ENCODE results near the gene CX3CL1.
"Not testable (repeated sequence)": the region's sequence is repeated elsewhere in the genome, so short reads cannot be mapped to it uniquely, and the experiment has no call there.

CX3CL1 gene

GRCh38 chr16:57372372-57373116, at the start of gene CX3CL1:
Gene CX3CL1, plus strand, starts transcription at chr16:57372490. Its CDS starts 79 bp downstream, at chr16:57372569.
- DNase-seq = peak; percentile 28

GRCh38 chr16:57324749-57325148, 47.5 kb upstream of the CX3CL1 start:
- no peak for DNase-seq

DNA sequence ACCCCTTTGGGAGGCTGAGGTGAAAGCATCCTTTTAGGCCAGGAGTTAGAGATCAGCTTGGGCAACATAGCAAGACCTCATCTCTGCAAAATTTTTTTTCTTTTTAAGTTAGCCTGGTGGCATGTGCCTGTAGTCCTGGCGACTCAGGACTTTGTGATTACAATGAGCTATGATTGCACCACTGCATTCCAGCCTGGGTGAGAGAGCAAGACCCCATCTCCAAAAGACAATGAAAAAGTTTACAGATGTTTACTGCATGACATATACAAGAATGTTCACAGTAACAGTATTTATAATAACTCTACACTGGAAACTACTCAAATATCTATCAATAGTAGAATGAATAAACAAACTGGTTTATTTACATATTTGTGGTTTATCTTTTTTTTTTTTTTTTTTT, 46.8 kb upstream of the CX3CL1 start:
- DNase-seq = peak; percentile 25

DNA sequence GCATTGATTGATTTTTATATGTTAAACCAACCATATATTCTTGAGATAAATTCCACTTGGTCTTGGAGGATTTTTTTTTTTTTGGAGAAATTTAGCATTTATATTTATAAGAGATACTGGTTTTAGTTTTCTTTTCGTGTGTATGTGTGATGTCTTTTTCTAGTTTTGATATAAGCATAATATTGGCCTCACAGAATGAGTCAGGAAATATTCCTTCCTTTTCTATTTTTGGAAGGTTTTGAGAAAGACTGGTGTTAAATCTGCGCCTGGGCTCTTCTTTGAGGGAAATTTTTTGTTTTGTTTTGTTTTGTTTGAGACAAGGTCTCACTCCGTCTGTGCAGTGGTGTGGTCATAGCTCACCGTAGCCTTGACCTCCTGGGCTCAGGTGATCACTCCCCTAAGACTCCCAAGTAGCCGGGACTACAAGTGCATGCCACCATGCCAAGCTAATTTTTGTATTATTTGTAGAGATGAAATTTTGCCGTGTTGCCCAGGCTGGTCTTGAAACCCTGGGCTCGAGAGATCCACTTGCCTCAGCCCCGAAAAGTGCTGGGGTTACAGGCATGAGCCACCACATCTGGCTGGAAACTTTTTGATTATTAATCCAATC, 42.5 kb upstream of the CX3CL1 start:
- no peak for DNase-seq

- DNase-seq = no peak
Observed at GRCh38 chr16:57331355-57331754, 40.9 kb upstream of the CX3CL1 start.

DNA sequence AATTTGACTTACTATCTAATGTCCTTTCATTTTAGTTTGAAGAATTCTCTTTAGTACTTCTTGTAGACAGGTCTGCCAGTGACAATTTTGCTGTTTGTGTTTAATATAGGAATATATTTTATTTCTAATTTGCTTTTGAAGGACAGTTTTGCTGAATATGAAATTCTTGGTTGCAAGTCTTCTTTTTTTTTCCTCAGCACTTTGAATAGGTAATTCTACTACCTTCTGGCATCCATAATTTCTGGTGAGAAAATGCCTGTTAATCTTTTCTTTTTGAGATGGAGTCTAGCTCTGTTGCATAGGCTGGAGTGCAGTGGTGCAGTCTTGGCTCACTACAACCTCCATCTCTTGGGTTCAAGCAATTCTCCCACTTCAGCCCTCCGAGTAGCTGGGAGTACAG, 38.9 kb upstream of the CX3CL1 start:
- no peak for DNase-seq

GRCh38 chr16:57335366-57335765, 36.9 kb upstream of the CX3CL1 start:
- DNase-seq = no peak

DNA sequence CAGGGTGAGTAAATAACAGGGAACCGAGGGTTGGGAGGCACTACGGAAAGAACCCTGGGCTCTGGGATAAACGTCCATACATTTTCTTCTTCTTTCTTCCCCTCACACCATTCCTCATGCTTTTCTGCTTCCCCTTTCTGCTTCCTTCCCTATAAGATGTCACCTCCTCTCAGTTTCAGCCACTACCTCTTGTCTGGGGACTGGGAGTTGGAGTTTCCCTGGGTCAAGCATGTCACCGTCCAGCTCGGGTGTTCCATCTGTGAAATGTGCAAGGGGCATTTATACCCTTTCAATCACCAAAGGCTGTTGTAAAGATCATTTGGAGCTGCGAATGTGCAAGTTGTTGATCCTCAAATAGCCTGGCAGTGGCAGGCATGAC, 31.2 kb upstream of the CX3CL1 start:
- DNase-seq = no peak

DNA sequence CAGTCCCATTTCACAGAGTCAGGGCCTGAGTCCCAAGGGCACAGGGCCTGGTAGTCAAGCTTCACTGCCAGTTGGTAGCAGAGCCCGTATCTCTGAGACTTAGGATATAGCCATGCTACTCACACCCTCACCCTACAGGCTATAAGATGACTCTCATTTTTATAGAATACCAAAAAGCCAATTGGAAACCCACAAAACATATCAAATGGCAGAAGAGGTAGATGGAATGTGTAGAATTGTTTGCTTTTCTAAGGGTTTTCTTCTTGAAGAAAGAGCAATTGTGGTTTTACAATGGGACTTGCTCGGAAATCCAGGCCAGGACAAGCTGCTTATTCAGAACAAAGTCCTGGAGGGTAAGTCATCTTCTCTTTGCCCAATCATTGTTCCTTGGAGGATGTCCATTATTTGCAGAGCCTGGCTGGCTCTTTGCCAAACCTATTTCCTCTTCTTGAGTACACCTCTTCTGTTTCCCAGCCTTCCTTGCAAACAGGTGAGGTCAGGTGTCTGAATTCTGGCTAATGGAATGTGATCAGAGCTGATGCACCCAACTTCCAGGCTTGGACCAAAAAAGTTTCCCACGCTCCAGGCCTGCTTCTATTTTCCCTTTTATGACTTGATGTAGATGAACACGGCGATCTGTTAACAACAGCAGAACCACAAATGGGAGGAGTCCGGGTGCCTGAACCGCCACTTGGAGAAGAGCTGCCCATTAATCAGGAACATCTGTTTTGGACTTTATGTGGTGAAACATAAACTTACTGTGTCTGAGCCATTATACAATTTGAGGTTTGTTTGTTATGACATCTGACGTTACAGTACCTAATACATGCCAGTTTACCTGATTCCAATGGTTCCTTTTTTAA, 30.6 kb upstream of the CX3CL1 start:
- peak; percentile 92 for DNase-seq

- DNase-seq = not testable (repeated sequence)
Observed at GRCh38 chr16:57342606-57343005, 29.7 kb upstream of the CX3CL1 start.

- DNase-seq = no peak
Observed at GRCh38 chr16:57343221-57343620, 29.1 kb upstream of the CX3CL1 start.

DNA sequence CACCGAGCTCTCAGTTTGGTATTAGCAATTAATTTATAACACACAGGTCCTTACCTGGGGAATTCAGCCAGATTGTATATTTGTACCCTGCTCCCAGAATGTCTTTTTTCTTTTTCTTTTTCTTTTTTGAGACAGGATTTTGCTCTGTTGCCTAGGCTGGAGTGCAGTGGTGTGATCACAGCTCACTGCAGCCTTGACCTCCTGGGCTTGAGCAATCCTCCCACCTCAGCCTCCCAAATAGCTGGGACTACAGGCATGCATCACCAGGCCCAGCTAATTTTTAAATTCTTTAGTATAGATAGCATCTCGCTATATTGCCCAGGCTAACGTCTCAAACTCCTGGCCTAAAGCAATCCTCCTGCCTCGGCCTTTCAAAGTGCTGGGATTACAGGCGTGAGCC, 28.2 kb upstream of the CX3CL1 start:
- not testable (repeated sequence) for DNase-seq

- no peak for DNase-seq
Observed at GRCh38 chr16:57345021-57345420, 27.3 kb upstream of the CX3CL1 start.

DNA sequence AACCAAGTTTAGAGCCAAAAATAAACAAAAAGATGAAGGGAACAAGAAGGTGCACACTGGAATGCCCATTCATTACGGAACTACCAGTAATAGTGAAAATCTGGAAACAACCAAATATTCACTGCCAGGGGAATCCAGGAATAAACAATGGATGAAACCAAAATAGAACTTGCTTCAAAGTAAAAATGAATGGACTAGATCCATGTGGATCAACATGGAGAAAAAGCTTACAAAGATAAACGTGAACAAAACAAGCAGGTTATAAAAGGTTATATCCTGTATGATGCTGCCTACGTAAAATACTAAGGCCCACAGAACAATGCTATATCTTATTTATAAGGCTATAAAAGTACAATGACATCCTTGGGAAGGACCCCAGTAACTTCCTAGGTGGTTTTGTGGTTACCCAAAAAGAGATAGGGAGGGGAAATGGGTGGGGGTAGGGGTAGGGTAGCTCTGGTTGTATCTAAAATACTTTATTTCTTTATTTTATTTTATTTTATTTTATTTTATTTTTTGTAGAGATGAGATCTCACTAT, 26.6 kb upstream of the CX3CL1 start:
- DNase-seq = no peak

GRCh38 chr16:57347858-57348257, 24.4 kb upstream of the CX3CL1 start:
- DNase-seq = no peak

DNA sequence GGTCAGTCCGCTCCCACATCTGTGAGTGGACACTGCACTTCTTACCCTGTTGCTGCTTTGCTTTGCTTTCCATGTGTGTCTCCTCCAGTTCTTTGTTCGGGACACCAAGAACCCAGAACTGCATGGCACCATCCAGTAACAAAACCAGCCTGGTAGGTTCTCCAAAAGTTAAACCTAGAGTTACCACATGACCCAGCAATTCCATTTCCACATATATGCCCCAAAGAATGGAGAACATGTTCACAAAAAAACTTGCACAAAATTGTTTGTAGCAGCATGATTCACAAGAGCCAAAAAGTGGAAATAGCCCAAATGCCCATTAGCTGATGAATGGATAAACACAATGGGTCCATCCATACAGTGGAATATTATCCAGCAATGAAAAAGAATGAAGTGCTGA, 24.0 kb upstream of the CX3CL1 start:
- no peak for DNase-seq

- DNase-seq = no peak
Observed at GRCh38 chr16:57349212-57350031, 22.9 kb upstream of the CX3CL1 start.

- DNase-seq = no peak
Observed at GRCh38 chr16:57352636-57353047, 19.6 kb upstream of the CX3CL1 start.

- no peak for DNase-seq
Observed at GRCh38 chr16:57354311-57354710, 18.0 kb upstream of the CX3CL1 start.

DNA sequence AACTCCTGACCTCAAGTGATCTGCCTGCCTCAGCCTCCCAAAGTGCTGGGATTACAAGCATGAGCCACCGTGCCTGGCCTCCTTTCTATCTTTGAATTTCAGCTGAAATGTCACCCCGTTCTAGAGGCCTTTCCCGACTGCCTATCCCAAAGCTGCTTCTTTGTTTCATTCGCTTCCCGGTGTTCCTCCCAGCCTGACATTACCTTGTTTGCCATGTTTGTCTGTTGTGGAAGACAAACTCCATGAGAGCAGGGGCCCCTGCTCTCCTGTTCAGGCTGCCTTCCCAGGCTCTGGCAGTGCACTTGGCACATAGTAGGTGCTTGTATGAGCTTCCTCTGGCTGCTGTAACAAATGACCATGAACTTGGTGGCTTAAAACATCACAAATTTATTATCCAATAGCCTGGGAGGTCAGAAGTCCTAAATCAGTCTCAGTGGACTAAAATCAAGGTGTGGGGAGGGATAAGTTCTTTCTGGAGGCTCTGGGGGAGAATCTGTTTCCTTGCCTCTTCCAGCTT, 16.3 kb upstream of the CX3CL1 start:
- DNase-seq = no peak

- DNase-seq = no peak
Observed at GRCh38 chr16:57356547-57356946, 15.7 kb upstream of the CX3CL1 start.

DNA sequence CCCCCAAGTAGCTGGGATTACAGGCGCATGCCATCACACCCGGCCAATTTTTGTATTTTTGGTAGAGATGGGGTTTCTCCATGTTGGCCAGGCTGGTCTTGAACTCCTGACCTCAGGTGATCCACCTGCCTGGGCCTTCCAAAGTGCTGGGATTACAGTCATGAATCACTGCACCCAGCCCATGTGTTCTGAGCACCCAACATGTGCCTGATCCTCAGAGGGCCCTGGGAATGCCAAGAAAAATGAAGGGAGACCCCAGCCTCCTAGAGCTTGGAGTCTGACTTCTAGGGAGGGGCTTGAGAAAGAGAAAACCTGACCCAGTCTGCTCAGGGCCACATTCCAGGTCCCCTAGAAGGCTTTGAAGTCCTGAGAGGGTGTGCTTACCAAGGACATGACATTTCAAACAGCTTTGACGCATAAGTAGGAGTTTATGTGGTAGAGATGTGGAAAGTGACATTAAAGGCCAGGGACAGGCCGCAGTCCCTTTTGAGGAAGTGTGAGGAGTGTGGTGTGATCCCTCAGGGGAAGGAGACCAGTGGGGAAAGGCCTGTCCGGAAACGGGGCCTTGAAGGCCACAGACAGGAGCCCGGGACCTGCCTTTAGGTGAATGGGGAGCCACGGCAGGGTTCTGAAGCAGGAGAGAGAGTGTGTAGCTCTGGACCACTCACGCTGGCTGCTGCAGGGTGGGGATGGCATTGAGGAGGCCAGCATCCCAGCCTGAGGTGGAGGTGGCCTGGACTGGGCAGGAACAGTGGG, 14.8 kb upstream of the CX3CL1 start:
- no peak for DNase-seq

All from fibroblast of skin of right quadriceps (primary cell).